Liver (tissue), 3 donors: Measurements from ENCODE around the gene ANKAR.

Experiments
- FOXA1 ChIP-seq: IDR thresholded peaks from 2 replicates; pipeline ENCODE4 v1.6.1; 2016; ENCODE audit warnings: antibody characterized with exemption
- JUND ChIP-seq, 2 donors: IDR thresholded peaks; 2 replicates each; pipeline ENCODE4 v1.6.1; 2016; ENCODE audit warnings: antibody characterized with exemption in 2 of 2
- MAX ChIP-seq: IDR thresholded peaks from 2 replicates; pipeline ENCODE4 v1.6.1; 2016; ENCODE audit warnings: antibody characterized with exemption
- RAD21 ChIP-seq, 2 donors: IDR thresholded peaks; 2 replicates each; pipeline ENCODE4 v1.6.1; 2016; ENCODE audit warnings: antibody characterized with exemption in 2 of 2, mild to moderate bottlenecking in 2 of 2
- TAF1 ChIP-seq: conservative IDR thresholded peaks from 2 replicates; pipeline ENCODE4 v1.6.1; 2016; ENCODE audit warnings: antibody characterized with exemption, mild to moderate bottlenecking
- TF ChIP-seq, protein P1 (sequence below): fragments of 150-350 bp; IDR thresholded peaks from 2 replicates; pipeline ENCODE4 v1.5.1; 2017; ENCODE audit warnings: improper control_type of control experiment, low read depth, low read length; ENCODE audit not compliant: missing input control
- donor health status: healthy.
- donor health status: healthy.

- TF ChIP-seq FOXA1 = no peak
- TF ChIP-seq, protein P1, sequence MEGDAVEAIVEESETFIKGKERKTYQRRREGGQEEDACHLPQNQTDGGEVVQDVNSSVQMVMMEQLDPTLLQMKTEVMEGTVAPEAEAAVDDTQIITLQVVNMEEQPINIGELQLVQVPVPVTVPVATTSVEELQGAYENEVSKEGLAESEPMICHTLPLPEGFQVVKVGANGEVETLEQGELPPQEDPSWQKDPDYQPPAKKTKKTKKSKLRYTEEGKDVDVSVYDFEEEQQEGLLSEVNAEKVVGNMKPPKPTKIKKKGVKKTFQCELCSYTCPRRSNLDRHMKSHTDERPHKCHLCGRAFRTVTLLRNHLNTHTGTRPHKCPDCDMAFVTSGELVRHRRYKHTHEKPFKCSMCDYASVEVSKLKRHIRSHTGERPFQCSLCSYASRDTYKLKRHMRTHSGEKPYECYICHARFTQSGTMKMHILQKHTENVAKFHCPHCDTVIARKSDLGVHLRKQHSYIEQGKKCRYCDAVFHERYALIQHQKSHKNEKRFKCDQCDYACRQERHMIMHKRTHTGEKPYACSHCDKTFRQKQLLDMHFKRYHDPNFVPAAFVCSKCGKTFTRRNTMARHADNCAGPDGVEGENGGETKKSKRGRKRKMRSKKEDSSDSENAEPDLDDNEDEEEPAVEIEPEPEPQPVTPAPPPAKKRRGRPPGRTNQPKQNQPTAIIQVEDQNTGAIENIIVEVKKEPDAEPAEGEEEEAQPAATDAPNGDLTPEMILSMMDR = no peak
- TF ChIP-seq JUND (IDR thresholded peaks at IDR 0.05) = no peak
- no peak for TF ChIP-seq MAX
- TF ChIP-seq RAD21 (IDR thresholded peaks at IDR 0.05) = no peak
- TF ChIP-seq TAF1 = no peak
Observed at GRCh38 chr2:189629531-189630453, 44.7 kb upstream of the ANKAR start.
